ENCODE results near the gene STXBP1.

The STXBP1 gene

GRCh38 chr9:127739614-127740330, 127.7 kb downstream of the STXBP1 start:
- DNase-seq (ENCODE audit: low read depth): peak; percentile 69
- no peak for TF ChIP-seq CTCF (IDR thresholded peaks at IDR 0.05; ENCODE audit: insufficient read depth, low read depth, low read length, missing control alignments)
- H3K4me3 ChIP-seq (ENCODE audit: low read length): no peak overlapping the region

- no peak for TF ChIP-seq CTCF (IDR thresholded peaks at IDR 0.05; ENCODE audit: insufficient read depth, low read depth, low read length, missing control alignments)
- H3K4me3 ChIP-seq (ENCODE audit: low read length): no peak overlapping the region
- peak; percentile 37 for DNase-seq (ENCODE audit: low read depth)
Observed at GRCh38 chr9:127741831-127742434, 129.9 kb downstream of the STXBP1 start.

Measured in epithelial cell of esophagus (primary cell).